ENCODE data around the gene SMARCAD1.

The SMARCAD1 gene

DNA sequence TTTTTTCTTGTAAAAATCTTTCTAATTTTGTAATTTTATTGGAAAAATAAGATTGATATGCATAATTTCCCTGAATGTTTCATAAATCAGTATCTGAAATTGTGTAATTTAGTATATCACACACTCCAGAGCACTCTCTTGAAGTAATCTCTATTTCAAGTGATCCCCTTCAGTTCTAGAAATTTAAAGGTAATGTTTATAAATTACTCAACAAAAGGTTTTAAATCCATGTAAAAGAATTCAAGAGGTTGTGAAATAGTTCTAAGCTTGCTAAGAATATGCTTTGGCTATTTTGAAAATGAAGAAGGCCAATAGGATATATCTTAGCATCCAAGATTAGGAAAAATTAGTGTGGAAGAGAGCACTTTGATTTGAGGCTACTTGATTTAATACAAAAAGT lies 28.2 kb downstream of the SMARCAD1 start:
- TF ChIP-seq SIN3A (IDR thresholded peaks at IDR 0.05; ENCODE audit: borderline replicate concordance, insufficient read depth, low read length), result no peak
- TF ChIP-seq POLR2AphosphoS5 (IDR thresholded peaks at IDR 0.05; ENCODE audit: low read depth, low read length), result no peak

DNA sequence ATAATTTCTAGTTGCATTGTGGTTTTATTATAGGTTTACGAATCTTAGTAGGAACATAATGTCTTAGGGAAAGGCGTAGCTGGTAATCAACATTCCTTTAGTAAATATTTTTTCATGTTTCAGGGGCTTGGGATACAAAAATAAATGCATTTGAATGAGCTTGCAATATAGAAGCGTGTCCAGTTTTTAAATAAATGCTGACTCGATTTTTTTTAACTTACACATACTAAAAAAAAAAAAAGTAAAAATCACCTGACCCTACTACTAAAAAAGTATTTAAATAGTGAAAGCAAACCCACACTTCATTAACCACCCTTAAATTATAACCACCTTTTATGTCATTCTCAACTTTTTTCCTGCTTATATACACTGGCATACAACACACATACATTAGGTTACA lies 29.6 kb downstream of the SMARCAD1 start:
- TF ChIP-seq POLR2AphosphoS5 (IDR thresholded peaks at IDR 0.05; ENCODE audit: low read depth, low read length) (no peak), FOXP2 (optimal IDR thresholded peaks at IDR 0.05; ENCODE audit: borderline replicate concordance, extremely low read depth, extremely low read length, insufficient read depth) (no peak), TAF1 (IDR thresholded peaks at IDR 0.05; ENCODE audit: borderline replicate concordance, insufficient read depth, low read length) (no peak), SIN3A (IDR thresholded peaks at IDR 0.05; ENCODE audit: borderline replicate concordance, insufficient read depth, low read length) (no peak)
- TF ChIP-seq, protein P1, sequence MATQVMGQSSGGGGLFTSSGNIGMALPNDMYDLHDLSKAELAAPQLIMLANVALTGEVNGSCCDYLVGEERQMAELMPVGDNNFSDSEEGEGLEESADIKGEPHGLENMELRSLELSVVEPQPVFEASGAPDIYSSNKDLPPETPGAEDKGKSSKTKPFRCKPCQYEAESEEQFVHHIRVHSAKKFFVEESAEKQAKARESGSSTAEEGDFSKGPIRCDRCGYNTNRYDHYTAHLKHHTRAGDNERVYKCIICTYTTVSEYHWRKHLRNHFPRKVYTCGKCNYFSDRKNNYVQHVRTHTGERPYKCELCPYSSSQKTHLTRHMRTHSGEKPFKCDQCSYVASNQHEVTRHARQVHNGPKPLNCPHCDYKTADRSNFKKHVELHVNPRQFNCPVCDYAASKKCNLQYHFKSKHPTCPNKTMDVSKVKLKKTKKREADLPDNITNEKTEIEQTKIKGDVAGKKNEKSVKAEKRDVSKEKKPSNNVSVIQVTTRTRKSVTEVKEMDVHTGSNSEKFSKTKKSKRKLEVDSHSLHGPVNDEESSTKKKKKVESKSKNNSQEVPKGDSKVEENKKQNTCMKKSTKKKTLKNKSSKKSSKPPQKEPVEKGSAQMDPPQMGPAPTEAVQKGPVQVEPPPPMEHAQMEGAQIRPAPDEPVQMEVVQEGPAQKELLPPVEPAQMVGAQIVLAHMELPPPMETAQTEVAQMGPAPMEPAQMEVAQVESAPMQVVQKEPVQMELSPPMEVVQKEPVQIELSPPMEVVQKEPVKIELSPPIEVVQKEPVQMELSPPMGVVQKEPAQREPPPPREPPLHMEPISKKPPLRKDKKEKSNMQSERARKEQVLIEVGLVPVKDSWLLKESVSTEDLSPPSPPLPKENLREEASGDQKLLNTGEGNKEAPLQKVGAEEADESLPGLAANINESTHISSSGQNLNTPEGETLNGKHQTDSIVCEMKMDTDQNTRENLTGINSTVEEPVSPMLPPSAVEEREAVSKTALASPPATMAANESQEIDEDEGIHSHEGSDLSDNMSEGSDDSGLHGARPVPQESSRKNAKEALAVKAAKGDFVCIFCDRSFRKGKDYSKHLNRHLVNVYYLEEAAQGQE (IDR thresholded peaks at IDR 0.05; ENCODE audit: insufficient read depth in 1 of 2, low read depth in 2 of 2, low read length in 2 of 2), result no peak

DNA sequence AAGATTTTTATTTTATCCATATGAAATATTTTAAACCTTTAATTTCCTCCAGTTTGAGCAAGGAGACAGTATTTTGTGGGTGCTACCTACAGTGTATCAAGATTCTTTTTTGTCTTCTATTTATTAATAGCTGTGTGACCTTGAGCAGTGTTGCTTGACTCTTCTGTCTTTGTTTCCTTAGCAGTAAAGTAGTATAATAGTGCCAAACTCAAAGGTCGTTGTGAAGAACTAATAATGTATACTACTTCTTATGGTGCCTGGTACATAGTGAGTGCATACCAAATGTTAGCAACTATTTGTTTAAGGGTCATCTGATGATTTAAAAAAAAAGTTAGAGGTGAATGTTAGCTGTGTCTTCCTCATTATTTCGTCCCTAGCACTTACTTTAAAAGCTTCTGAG lies 30.5 kb downstream of the SMARCAD1 start:
- TF ChIP-seq SIN3A (IDR thresholded peaks at IDR 0.05; ENCODE audit: borderline replicate concordance, insufficient read depth, low read length) (no peak), TAF1 (IDR thresholded peaks at IDR 0.05; ENCODE audit: borderline replicate concordance, insufficient read depth, low read length) (no peak), FOXP2 (optimal IDR thresholded peaks at IDR 0.05; ENCODE audit: borderline replicate concordance, extremely low read depth, extremely low read length, insufficient read depth) (no peak), POLR2AphosphoS5 (IDR thresholded peaks at IDR 0.05; ENCODE audit: low read depth, low read length) (no peak)
- TF ChIP-seq, protein P1 (IDR thresholded peaks at IDR 0.05; ENCODE audit: insufficient read depth in 1 of 2, low read depth in 2 of 2, low read length in 2 of 2), result no peak

DNA sequence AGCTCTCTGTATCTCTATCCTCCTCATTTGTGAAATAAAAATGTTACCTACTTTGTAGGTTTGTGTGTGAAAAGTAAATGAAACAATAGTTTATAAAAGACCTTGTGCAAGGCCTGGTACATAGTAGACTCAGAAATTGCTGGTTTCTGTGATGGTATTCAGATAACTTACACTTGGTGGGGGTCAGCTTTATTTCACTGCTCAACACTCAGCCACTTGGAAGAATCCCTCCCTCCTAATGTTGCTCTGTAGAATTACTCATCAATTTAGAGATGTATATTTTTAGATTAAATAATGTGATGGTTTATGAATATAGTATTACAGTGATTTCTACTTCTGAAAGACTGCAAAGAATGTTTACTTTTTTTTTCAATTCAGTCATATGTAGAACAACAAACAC lies 32.7 kb downstream of the SMARCAD1 start:
- TF ChIP-seq TAF1 (IDR thresholded peaks at IDR 0.05; ENCODE audit: borderline replicate concordance, insufficient read depth, low read length) (no peak), POLR2AphosphoS5 (IDR thresholded peaks at IDR 0.05; ENCODE audit: low read depth, low read length) (no peak), SIN3A (IDR thresholded peaks at IDR 0.05; ENCODE audit: borderline replicate concordance, insufficient read depth, low read length) (no peak), FOXP2 (optimal IDR thresholded peaks at IDR 0.05; ENCODE audit: borderline replicate concordance, extremely low read depth, extremely low read length, insufficient read depth) (no peak)
- TF ChIP-seq, protein P1 (IDR thresholded peaks at IDR 0.05; ENCODE audit: insufficient read depth in 1 of 2, low read depth in 2 of 2, low read length in 2 of 2), result no peak

DNA sequence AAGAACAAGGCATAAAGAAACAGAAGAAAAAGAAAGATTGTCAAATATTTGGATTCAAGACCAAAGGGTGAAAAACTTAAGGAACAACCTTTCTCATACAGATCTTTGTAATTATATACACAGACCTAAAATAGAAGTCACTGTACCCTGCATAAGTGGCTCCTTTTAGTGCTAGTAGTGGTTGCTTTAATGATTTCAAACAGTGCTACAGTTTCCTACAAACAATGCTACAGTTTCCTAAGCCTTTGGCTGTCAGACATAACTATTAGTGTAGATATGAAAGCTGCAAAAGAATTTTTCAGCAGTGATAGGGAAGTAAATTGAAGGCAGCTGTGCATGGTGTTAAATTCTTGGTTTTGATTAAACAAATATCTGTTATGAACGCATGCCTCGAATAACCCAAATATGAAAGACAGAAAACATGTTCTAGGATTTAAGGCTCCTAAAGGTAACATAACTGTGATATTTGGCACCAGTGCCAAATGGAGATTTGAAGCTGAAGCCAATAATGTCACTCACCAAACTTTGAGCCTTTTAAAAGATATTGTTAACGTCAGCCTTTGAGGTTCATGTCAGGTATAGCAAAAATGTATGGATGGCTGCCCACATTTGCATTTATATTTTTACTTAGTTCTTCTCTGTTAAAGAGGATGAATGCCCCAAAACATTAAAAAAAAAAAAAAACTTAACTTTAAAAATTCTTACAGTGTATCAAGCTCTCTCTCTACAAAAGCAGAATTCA lies 36.6 kb downstream of the SMARCAD1 start:
- TF ChIP-seq FOXP2 (optimal IDR thresholded peaks at IDR 0.05; ENCODE audit: borderline replicate concordance, extremely low read depth, extremely low read length, insufficient read depth) (no peak), SIN3A (IDR thresholded peaks at IDR 0.05; ENCODE audit: borderline replicate concordance, insufficient read depth, low read length) (no peak), POLR2AphosphoS5 (IDR thresholded peaks at IDR 0.05; ENCODE audit: low read depth, low read length) (no peak), TAF1 (IDR thresholded peaks at IDR 0.05; ENCODE audit: borderline replicate concordance, insufficient read depth, low read length) (no peak)
- TF ChIP-seq, protein P1 (IDR thresholded peaks at IDR 0.05; ENCODE audit: insufficient read depth in 1 of 2, low read depth in 2 of 2, low read length in 2 of 2), result no peak
